HG02642 (cell line): Measurements from ENCODE around the gene STX8.
"Not testable (repeated sequence)": the region's sequence is repeated elsewhere in the genome, so short reads cannot be mapped to it uniquely, and the experiment has no call there.

Experiments
- ATAC-seq: cut with Tn5 transposase; IDR thresholded peaks from one replicate; pipeline ENCODE4 v1.9.1; 2021; ENCODE audit warnings: mild to moderate bottlenecking; ENCODE audit not compliant: unreplicated experiment, poor library complexity

The STX8 gene

GRCh38 chr17:9557857-9558256 lies 17.8 kb downstream of the STX8 start:
- ATAC-seq, result no peak

GRCh38 chr17:9557161-9557755 lies 18.4 kb downstream of the STX8 start:
- ATAC-seq, result no peak

GRCh38 chr17:9554715-9555114 lies 20.9 kb downstream of the STX8 start:
- not testable (repeated sequence) for ATAC-seq

GRCh38 chr17:9553596-9553995 lies 22.0 kb downstream of the STX8 start:
- no peak for ATAC-seq

- ATAC-seq, result no peak
These were observed 22.4 kb downstream of the STX8 start for GRCh38 chr17:9553181-9553580.

- no peak for ATAC-seq
These were observed 26.4 kb downstream of the STX8 start for GRCh38 chr17:9549215-9549614.

- ATAC-seq, result no peak
These were observed 31.4 kb downstream of the STX8 start for GRCh38 chr17:9544221-9544620.

- no peak for ATAC-seq
These were observed 33.9 kb downstream of the STX8 start for GRCh38 chr17:9541718-9542117.

- ATAC-seq, result no peak
These were observed 37.0 kb downstream of the STX8 start for GRCh38 chr17:9538626-9539025.

GRCh38 chr17:9537177-9537776 lies 38.3 kb downstream of the STX8 start:
- no peak for ATAC-seq

GRCh38 chr17:9536061-9536460 lies 39.6 kb downstream of the STX8 start:
- no peak for ATAC-seq

- ATAC-seq, result no peak
These were observed 42.2 kb downstream of the STX8 start for GRCh38 chr17:9533441-9533840.

- no peak for ATAC-seq
These were observed 42.9 kb downstream of the STX8 start for GRCh38 chr17:9532715-9533114.

GRCh38 chr17:9531034-9531433 lies 44.6 kb downstream of the STX8 start:
- no peak for ATAC-seq

GRCh38 chr17:9529033-9529700 lies 46.5 kb downstream of the STX8 start:
- ATAC-seq, result no peak

- no peak for ATAC-seq
These were observed 47.8 kb downstream of the STX8 start for GRCh38 chr17:9527788-9528187.

- no peak for ATAC-seq
These were observed 53.5 kb downstream of the STX8 start for GRCh38 chr17:9522074-9522473.

- ATAC-seq, result no peak
These were observed 54.6 kb downstream of the STX8 start for GRCh38 chr17:9521062-9521461.

- ATAC-seq, result no peak
These were observed 55.0 kb downstream of the STX8 start for GRCh38 chr17:9520649-9521048.

GRCh38 chr17:9519583-9520272 lies 55.9 kb downstream of the STX8 start:
- ATAC-seq, result no peak

GRCh38 chr17:9517396-9517795 lies 58.2 kb downstream of the STX8 start:
- no peak for ATAC-seq
